GM10248 (cell line): ENCODE measurements around the gene SREBF1.

Experiments used
- CTCF ChIA-PET: fragments of 300-600 bp; sonication (Branson Sonifier 250); formaldehyde crosslinking; extraction: SDS; loops from one replicate; lab custom pipeline; 2021; ENCODE audit warnings: antibody characterized with exemption; lab: Yijun Ruan, JAX
- POLR2A ChIA-PET: fragments of 350-650 bp; sonication (Branson Sonifier 250); formaldehyde crosslinking; extraction: SDS; loops from one replicate; lab custom pipeline; 2020; ENCODE audit warnings: antibody characterized with exemption; lab: Yijun Ruan, JAX
- DNase-seq: peaks from one replicate; pipeline ENCODE4 v3.0.0; 2012; ENCODE audit errors: extremely low spot score
- CTCF ChIP-seq: IDR thresholded peaks from 2 replicates; pipeline ENCODE4 v1.5.1; 2012; ENCODE audit warnings: mild to moderate bottlenecking, low read depth; ENCODE audit errors: extremely low read depth, missing control alignments, control extremely low read depth

The SREBF1 gene

GRCh38 chr17:17844500-17844899 is 7.7 kb upstream of the SREBF1 start:
- no peak for TF ChIP-seq CTCF

GRCh38 chr17:17844079-17844478 is 7.3 kb upstream of the SREBF1 start:
- TF ChIP-seq CTCF: no peak
- POLR2A ChIA-PET: no interaction called here
- CTCF ChIA-PET: interaction anchor here (1.1 kb wide), 1 partner anchor 9 kb away, joined by 4 read pairs; no protein-coding TSS in a partner anchor

More at GRCh38 chr17:17844500-17844899, 7.7 kb upstream of the SREBF1 start:
- ChIA-PET POLR2A (no interaction called here), CTCF (interaction anchor here (1.1 kb wide), 1 partner anchor 9 kb away, joined by 4 read pairs; no protein-coding TSS in a partner anchor)
- no peak for DNase-seq

GRCh38 chr17:17843096-17843495 is 6.3 kb upstream of the SREBF1 start:
- ChIA-PET CTCF (interaction anchor here (1.5 kb wide), 1 partner anchor 8 kb away, joined by 3 read pairs; no protein-coding TSS in a partner anchor), POLR2A (no interaction called here)
- TF ChIP-seq CTCF: no peak
- no peak for DNase-seq

More at GRCh38 chr17:17844079-17844478, 7.3 kb upstream of the SREBF1 start:
- no peak for DNase-seq

- ChIA-PET CTCF (interaction anchor here (1.1 to 1.9 kb wide), 5 partner anchors 9 to 31 kb away, joined by 3 to 8 read pairs (median 4); no protein-coding TSS in a partner anchor), POLR2A (no interaction called here)
- TF ChIP-seq CTCF: no peak
- DNase-seq: no peak
Measured at GRCh38 chr17:17842111-17842876, 5.5 kb upstream of the SREBF1 start.

DNA sequence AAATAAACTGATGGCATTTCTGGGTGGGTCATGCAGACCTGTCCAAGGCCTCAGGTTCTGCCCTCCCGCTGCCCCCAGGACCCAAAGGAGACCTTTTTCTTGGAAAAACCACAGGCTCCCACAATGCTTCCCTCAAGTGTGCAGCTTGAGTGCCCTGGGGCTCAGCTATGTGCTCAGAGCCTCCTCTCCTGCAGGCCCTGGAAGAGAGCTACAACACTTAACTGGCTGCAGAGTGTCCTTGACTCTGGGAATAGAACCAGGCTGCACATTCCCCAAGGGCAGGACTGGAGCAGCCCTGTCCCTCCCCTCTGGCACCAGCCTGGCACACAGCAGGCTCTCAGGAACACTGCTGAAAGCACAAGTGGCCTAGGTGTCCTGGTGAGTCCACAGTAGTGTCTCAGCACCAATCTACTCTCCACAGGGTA is 4.8 kb upstream of the SREBF1 start:
- CTCF ChIA-PET: interaction anchor here (1.1 to 1.9 kb wide), 6 partner anchors 10 to 56 kb away, joined by 3 to 8 read pairs (median 4); no protein-coding TSS in a partner anchor

More for the DNA sequence above, 4.8 kb upstream of the SREBF1 start:
- no peak for TF ChIP-seq CTCF
- POLR2A ChIA-PET: no interaction called here
- DNase-seq: no peak
